Measurements from ENCODE around the gene MAP1LC3B.

DNA sequence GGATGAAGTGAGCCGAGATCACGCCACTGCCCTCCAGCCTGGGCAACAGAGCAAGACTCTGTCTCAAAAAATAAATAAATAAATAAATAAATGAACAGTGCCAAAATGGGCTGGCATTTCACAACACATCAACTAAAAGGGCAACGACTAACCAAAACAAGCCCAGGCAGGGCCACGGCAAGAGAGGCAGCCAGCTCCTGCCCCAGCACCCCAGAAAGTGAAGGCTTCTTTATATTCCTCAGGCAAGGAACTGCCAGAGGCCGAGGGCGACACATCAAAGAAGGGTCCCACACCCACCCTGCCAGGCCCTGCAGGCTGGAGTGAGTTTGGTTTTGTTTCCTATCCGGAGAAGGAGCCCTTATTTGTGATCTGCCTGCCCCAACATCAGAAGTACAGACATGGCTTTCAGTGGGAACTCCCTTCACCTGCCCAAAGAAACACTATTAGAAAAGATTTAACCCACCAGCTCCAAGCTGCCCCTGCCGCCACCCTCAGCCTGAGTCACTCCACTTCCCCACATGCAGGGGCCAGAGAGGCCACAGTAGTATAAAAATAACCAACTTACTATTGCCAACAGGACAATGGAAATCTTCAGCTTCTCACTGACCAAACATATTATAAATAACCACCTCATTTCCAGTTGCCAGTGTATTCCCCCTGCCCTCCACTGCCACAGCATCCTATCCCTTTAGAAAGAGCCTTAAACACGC lies 16.6 kb upstream of the MAP1LC3B start:
- TF ChIP-seq CTCF (IDR thresholded peaks at IDR 0.05) = no peak
- peak in 1 of 2 donors; percentile 14 for TF ChIP-seq POLR2A (IDR thresholded peaks at IDR 0.05)
